ENCODE data around the gene TCEANC.
"Not testable (repeated sequence)": the region's sequence is repeated elsewhere in the genome, so short reads cannot be mapped to it uniquely, and the experiment has no call there.

DNA sequence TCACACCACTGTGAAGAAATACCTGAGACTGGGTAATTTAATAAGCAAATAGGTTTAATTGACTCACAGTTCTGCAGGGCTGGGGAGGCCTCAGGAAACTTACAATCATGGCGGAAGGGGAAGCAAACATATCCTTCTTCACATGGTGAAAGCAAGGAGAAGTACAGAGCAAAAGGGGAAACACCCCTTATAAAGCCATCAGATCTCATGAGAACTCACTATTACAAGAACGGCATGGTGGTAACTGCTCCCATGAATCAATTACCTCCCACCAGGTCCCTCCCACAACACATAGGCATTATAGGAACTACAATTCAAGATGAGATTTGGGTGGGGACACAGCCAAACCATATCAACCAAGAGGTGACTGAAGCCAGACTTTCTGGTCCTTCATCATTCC lies 4.6 kb upstream of the TCEANC start:
- TF ChIP-seq EZH2phosphoT487 (IDR thresholded peaks at IDR 0.05; ENCODE audit: insufficient read depth, low read depth); EZH2 (IDR thresholded peaks at IDR 0.05; ENCODE audit: insufficient read depth, poor library complexity, severe bottlenecking): not testable (repeated sequence)

Measured in GM23248 (cell line).